GM12873 (cell line): ENCODE measurements around the gene B3GNT5.

Experiments
- CTCF ChIP-seq: IDR thresholded peaks from 2 replicates; pipeline ENCODE4 v1.5.1; 2012; ENCODE audit warnings: low read depth, mild to moderate bottlenecking, moderate library complexity, low read length, control low read depth; ENCODE audit not compliant: insufficient read depth; ENCODE audit errors: missing control alignments

The B3GNT5 gene

GRCh38 chr3:183261151-183261724 lies 8.2 kb downstream of the B3GNT5 start:
- TF ChIP-seq CTCF: no peak

GRCh38 chr3:183262875-183263378 lies 9.9 kb downstream of the B3GNT5 start:
- no peak for TF ChIP-seq CTCF

GRCh38 chr3:183264268-183264667 lies 11.2 kb downstream of the B3GNT5 start:
- no peak for TF ChIP-seq CTCF

GRCh38 chr3:183265157-183265642 lies 12.1 kb downstream of the B3GNT5 start:
- no peak for TF ChIP-seq CTCF

- TF ChIP-seq CTCF: no peak
These were observed 12.9 kb downstream of the B3GNT5 start for GRCh38 chr3:183265834-183266417.

GRCh38 chr3:183266454-183266853 lies 13.4 kb downstream of the B3GNT5 start:
- TF ChIP-seq CTCF: no peak

- no peak for TF ChIP-seq CTCF
These were observed 14.1 kb downstream of the B3GNT5 start for GRCh38 chr3:183267140-183267539.
